Measurements from ENCODE around the gene SYNGR1. TPM values are rescaled to one million over a fixed set of nuclear protein-coding genes. Genes with fewer than 3 reads are reported as not detected.

SYNGR1 gene
- total RNA-seq, 1 experiment from 2014 or later: 9.0 TPM

DNA sequence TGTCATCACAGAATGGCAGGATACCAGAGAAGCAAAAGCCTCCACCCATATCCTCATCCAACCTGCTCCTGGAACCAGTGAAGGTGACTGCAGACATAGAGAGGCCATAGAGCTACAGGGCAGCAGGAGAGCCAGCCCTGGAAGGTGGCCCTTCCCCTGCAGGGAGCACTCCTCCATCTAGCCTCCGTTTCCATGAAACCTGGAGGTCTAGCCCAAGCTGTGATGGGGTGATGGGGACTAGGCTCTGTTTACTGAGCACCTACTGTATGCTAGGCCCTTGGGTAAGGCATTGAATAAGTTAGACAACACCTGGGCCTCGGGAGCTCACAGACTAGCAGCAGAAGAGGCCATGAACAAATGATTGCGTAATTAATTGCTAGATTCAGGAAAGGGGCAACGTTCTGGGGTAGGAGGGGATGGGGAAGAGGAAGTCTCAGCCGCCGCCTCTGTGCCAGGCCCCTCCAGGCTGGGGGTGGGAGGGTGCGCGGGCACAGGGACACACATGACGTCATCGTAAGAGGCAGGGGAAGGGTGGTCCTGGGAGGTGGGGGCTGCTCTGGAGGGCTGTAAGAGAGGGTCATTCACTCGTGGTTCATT is 784 bp upstream of the SYNGR1 start:
- intact Hi-C loops (cut with micrococcal nuclease): no loop called here
- ChIA-PET CTCF (no interaction called here), POLR2A (ENCODE audit: unreplicated experiment) (no interaction called here)
- Histone ChIP-seq H3K79me2 (ENCODE audit: low read length) (no peaks in the 10 kb centered on the region), H3K4me1 (ENCODE audit: insufficient read depth, low read length) (0 out of 2 replicates have a peak, but pooled peaks cover 3% of the 10 kb centered on the region), H3K27ac (ENCODE audit: low read length) (no peak overlapping the region), H3K4me2 (ENCODE audit: low read length) (peak overlapping the region; percentile 83), H3K9ac (ENCODE audit: low read length) (no peak overlapping the region), H3K4me3 (ENCODE audit: low read length) (peak overlapping the region; percentile 63), H3K9me3 (ENCODE audit: low read length) (no peaks in the 10 kb centered on the region), H4K20me1 (ENCODE audit: low read length) (no peaks in the 10 kb centered on the region), H3F3A (ENCODE audit: low read length, unreplicated experiment) (no peaks in the 10 kb centered on the region), H3K36me3 (ENCODE audit: low read depth, low read length) (no peaks in the 10 kb centered on the region), H3K9me2 (replicated peaks; ENCODE audit: low read length) (no peaks in the 10 kb centered on the region), H2AFZ (ENCODE audit: low read length) (peak overlapping the region; percentile 72), H3K27me3 (ENCODE audit: low read length) (no peaks in the 10 kb centered on the region)
- TF ChIP-seq EZH2 (IDR thresholded peaks at IDR 0.05; ENCODE audit: low read length, unreplicated experiment) (no peak), EZH2phosphoT487 (IDR thresholded peaks at IDR 0.05; ENCODE audit: borderline replicate concordance, low read length) (no peak)
- TF ChIP-seq, protein P1, sequence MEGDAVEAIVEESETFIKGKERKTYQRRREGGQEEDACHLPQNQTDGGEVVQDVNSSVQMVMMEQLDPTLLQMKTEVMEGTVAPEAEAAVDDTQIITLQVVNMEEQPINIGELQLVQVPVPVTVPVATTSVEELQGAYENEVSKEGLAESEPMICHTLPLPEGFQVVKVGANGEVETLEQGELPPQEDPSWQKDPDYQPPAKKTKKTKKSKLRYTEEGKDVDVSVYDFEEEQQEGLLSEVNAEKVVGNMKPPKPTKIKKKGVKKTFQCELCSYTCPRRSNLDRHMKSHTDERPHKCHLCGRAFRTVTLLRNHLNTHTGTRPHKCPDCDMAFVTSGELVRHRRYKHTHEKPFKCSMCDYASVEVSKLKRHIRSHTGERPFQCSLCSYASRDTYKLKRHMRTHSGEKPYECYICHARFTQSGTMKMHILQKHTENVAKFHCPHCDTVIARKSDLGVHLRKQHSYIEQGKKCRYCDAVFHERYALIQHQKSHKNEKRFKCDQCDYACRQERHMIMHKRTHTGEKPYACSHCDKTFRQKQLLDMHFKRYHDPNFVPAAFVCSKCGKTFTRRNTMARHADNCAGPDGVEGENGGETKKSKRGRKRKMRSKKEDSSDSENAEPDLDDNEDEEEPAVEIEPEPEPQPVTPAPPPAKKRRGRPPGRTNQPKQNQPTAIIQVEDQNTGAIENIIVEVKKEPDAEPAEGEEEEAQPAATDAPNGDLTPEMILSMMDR (conservative IDR thresholded peaks at IDR 0.05; ENCODE audit: low read depth, low read length): no peak
- BruUV-seq (replicated peaks): no TSS peak
- ATAC-seq: no peak
- DNase-seq: no peak

DNA sequence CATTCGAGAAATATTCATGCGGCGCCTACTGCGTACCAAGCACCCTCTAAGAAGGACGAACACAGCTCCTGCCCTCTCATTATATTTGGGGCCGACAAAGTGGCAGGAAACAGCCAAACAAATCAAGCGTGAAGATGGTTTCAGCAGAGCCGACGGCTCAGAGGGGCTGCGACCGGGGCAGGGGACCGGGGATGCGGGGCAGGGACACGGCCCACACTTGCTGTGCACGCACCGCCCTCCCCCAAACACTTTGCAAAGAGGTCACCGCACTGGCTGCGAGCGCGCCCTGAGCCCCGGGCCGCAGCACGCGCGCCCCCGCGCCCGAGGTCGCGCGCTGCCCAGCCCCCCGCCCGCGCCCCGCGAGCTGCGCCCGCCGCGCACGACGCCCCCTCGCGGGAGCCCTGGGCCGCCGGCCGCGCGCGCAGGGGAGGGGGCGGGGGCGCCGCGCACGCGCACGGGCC is 255 bp upstream of the SYNGR1 start:
- Histone ChIP-seq H3K4me2 (ENCODE audit: low read length) (peak overlapping the region; percentile 83), H4K20me1 (ENCODE audit: low read length) (no peaks in the 10 kb centered on the region), H3K9ac (ENCODE audit: low read length) (no peak overlapping the region), H3K4me1 (ENCODE audit: insufficient read depth, low read length) (0 out of 2 replicates have a peak, but pooled peaks cover 3% of the 10 kb centered on the region), H3F3A (ENCODE audit: low read length, unreplicated experiment) (no peaks in the 10 kb centered on the region), H3K79me2 (ENCODE audit: low read length) (no peaks in the 10 kb centered on the region), H3K27ac (ENCODE audit: low read length) (no peak overlapping the region), H3K27me3 (ENCODE audit: low read length) (no peaks in the 10 kb centered on the region), H3K9me2 (replicated peaks; ENCODE audit: low read length) (no peaks in the 10 kb centered on the region), H3K36me3 (ENCODE audit: low read depth, low read length) (no peaks in the 10 kb centered on the region), H2AFZ (ENCODE audit: low read length) (peak overlapping the region; percentile 72), H3K4me3 (ENCODE audit: low read length) (peak overlapping the region; percentile 75), H3K9me3 (ENCODE audit: low read length) (no peaks in the 10 kb centered on the region)
- DNase-seq (peak; percentile 3), ATAC-seq (peak; percentile 35)
- BruUV-seq (replicated peaks): no TSS peak
- ChIA-PET POLR2A (ENCODE audit: unreplicated experiment) (no interaction called here), CTCF (no interaction called here)
- TF ChIP-seq EZH2phosphoT487 (IDR thresholded peaks at IDR 0.05; ENCODE audit: borderline replicate concordance, low read length): no peak
- TF ChIP-seq, protein P1 (conservative IDR thresholded peaks at IDR 0.05; ENCODE audit: low read depth, low read length): no peak
- no peak for TF ChIP-seq EZH2 (IDR thresholded peaks at IDR 0.05; ENCODE audit: low read length, unreplicated experiment)
- intact Hi-C loops (cut with micrococcal nuclease): no loop called here

Data from PC-3 (cell line).